HepG2 (cell line): ENCODE results near the gene KRT14.

Experiments
- CHD4 ChIP-seq: fragments of 200-600 bp; sonication (generic); IDR thresholded peaks from 2 replicates; pipeline ENCODE4 v1.7.0; 2017; ENCODE audit warnings: mild to moderate bottlenecking, low read length, borderline replicate concordance
- SP4 ChIP-seq: sonication (generic); formaldehyde crosslinking; IDR thresholded peaks from 2 replicates; pipeline ENCODE4 v1.8.1; 2023; ENCODE audit warnings: mild to moderate bottlenecking, missing genetic modification reagents

DNA sequence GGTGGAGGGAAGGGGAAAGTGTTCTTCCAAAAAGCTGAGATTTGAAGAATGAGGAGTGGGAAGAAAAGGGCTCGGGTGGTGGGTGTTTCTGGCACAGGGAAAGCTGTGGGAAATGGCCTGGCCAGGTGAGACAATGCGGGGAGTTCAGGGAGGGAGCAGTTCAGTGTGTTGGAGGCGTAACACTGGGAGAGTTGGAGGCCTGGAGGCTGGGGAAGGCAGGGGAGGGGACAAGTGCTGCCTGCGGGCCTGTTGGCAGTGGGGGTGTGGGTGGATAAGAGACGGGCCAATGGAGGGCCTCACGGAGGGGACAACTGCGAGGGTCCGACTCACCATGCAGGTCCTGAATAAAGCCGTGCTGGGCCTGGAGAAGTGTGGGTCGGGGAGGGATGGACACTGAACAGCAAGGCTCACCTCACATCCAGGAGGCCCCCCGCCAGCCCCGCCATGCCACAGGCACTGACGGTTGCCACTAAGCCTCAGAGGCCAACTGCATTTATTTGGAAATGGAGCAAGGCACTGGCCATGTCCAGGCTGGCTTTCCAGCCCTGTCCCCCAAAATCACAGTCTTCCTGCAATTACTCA lies 40.8 kb downstream of the KRT14 start:
- TF ChIP-seq CHD4 (no peak), SP4 (CRISPR knock-in tag) (no peak)
